Glomerular endothelial cell (primary cell): ENCODE results near the gene HPGDS. TPM values are rescaled to one million over a fixed set of nuclear protein-coding genes. Genes with fewer than 3 reads are reported as not detected.
"Not testable (repeated sequence)": the region's sequence is repeated elsewhere in the genome, so short reads cannot be mapped to it uniquely, and the experiment has no call there.

ENCODE experiments used
- DNase-seq: peaks from one replicate; pipeline ENCODE4 v3.0.0-alpha.2; 2011; ENCODE audit warnings: low read depth, low spot score; ENCODE audit errors: extremely low read depth
- total RNA-seq: library from RNA; depleted of rRNA; stranded (reverse); fragments of >200 nt; gene quantifications from 2 replicates; pipeline ENCODE4 v1.2.3, GENCODE V29; 2015

HPGDS gene
- not detected in 2 replicates for total RNA-seq

GRCh38 chr4:94342694-94343093 lies at the start of gene HPGDS:
HPGDS (minus strand) TSS chr4:94342836; CDS start chr4:94334629, 8,207 bp downstream.
- no peak for DNase-seq

DNA sequence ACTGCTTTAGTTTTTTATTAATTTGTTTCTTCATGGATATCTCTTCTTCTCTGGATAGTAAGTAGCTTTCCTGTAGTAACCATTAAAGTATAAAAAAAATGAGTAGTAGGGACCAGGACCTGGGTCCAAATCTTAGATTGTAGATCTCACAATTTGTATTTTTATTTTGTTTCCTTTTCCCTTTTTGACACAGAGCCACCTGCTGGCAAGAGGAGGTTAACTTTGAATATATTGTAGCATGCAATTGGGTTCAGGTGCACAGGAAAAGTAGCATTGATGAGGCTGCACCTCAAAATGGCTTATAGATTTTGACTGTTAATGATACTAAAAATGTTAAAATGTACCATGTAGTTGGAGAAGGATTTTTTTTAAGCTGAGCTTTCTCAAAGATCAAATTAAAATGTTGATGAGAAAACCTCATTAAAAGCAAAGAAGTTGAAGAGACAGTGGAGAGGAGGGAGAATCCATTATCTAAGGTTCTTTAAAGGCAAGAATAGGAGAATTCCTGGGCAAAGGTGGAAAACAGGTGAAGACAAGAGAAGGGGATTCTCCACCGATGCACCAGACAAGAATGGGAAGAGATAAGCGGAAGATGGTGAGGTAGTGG lies 48.3 kb upstream of the HPGDS start:
- no peak for DNase-seq

- no peak for DNase-seq
These were observed 47.1 kb upstream of the HPGDS start for GRCh38 chr4:94389595-94390267.

DNA sequence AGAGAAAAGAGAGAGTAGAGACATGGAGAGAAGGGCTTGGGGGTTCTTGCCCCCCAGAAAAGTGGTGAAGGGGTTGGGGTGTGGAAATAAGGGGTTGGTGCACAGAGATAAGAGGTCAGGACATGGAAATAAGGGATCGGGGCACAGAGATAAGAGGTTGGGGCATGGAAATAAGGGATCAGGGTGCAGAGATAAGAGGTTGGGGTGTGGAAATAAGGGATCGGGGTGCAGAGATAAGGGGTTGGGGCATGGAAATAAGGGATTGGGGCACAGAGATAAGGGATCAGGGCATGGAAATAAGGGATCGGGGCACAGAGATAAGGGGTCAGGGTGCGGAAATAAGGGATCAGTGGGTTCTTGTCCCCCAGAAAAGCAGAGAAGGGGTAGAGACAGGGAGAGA lies 45.3 kb upstream of the HPGDS start:
- not testable (repeated sequence) for DNase-seq

- DNase-seq: not testable (repeated sequence)
These were observed 42.8 kb upstream of the HPGDS start for GRCh38 chr4:94385452-94385851.

- DNase-seq: not testable (repeated sequence)
These were observed 40.3 kb upstream of the HPGDS start for GRCh38 chr4:94382891-94383290.

- DNase-seq: no peak
These were observed 35.4 kb upstream of the HPGDS start for GRCh38 chr4:94378047-94378446.

DNA sequence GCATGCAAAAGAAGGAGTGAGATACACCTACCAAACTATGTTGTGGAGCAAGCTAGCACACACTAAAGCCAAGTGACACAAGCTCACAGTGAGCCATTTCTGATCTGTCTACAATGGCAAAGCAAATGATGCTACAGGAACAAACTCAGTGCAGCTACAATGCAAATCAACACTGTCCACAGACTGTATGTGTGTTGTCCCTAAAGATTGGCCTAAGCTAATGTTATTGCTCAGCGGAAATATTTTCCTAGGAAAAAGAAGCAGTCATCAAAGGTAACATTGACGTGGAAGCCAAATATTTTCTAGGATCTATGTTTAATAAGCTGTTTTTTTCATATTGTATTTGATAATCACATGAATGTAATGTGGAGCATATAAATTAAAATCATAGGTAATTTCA lies 34.7 kb upstream of the HPGDS start:
- DNase-seq: no peak

- no peak for DNase-seq
These were observed 32.7 kb upstream of the HPGDS start for GRCh38 chr4:94375364-94375763.

- DNase-seq: no peak
These were observed 31.1 kb upstream of the HPGDS start for GRCh38 chr4:94373752-94374151.

- no peak for DNase-seq
These were observed 30.4 kb upstream of the HPGDS start for GRCh38 chr4:94372991-94373390.

- no peak for DNase-seq
These were observed 29.8 kb upstream of the HPGDS start for GRCh38 chr4:94372228-94372978.

DNA sequence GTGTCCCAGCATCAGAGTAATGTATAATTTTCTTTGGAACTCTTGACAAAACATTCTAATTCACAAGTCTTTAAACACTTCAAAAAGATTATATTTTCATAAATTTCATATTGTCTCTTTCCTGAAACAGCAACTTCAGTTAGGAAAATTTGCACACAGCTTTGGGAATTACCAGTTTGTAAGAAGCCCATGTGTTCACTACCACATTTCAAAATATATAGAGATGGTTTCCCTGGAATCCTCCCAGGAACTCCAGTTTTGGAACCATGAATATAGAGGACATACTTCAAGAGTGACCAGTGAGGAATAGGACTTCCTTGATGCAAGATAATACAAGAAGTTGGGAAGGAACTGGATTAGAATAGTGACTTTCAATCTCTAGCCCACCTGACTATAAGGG lies 28.7 kb upstream of the HPGDS start:
- no peak for DNase-seq

GRCh38 chr4:94370533-94371254 lies 28.1 kb upstream of the HPGDS start:
- DNase-seq: no peak

GRCh38 chr4:94369046-94369445 lies 26.4 kb upstream of the HPGDS start:
- no peak for DNase-seq

GRCh38 chr4:94368459-94368858 lies 25.8 kb upstream of the HPGDS start:
- no peak for DNase-seq

- no peak for DNase-seq
These were observed 22.7 kb upstream of the HPGDS start for GRCh38 chr4:94365304-94365703.

- DNase-seq: no peak
These were observed 21.9 kb upstream of the HPGDS start for GRCh38 chr4:94364527-94364926.

DNA sequence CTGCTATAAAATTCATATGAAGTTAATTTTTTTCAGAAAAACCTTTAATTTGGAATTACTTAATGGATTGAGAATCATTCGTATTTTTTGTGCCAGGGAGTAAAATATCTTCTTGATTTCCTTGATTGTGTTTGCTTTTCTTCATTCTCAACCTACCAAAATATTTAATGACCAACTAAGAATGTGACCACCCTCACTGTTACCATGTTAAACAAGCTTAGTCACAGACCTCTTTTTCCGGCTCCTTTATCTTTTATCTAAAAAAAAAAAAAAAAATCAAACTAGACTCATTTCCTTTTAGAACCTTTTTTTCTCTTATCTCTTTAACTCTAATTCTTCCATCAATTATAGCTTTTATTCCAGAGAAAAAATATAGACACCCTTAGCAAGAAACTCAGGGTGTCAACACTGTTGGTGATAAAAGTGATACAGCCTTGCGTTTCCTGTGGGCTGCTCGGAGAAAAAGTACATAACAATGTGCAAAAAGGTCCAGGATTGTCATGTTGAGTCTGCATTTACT lies 20.6 kb upstream of the HPGDS start:
- peak; percentile 34 for DNase-seq

DNA sequence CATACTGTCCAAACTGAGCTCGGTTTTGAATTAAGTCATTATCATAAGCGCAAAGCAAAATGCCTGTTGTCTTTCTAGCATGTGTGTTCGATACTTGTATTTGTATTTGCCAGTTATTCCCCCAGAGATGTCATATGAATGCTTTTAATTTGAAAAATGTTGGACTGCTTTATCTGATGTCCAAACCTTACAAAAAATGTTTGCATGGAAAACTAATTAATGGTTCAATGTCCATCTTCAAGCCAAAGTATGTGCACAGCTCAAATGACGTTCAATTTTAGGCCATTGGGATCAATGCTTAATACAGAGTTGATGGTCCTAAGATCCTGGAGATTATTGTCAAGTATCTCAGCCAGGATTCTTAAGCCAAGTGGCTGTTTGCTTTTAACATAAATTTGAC lies 17.2 kb upstream of the HPGDS start:
- DNase-seq: no peak

- no peak for DNase-seq
These were observed 16.6 kb upstream of the HPGDS start for GRCh38 chr4:94359221-94359620.
